GM12873 (cell line): ENCODE data around the gene MED16.

Experiments used
- TF ChIP-seq, protein P1 (sequence below): IDR thresholded peaks from 2 replicates; pipeline ENCODE4 v1.5.1; 2012; ENCODE audit warnings: low read depth, mild to moderate bottlenecking, moderate library complexity, low read length, control low read depth; ENCODE audit not compliant: insufficient read depth; ENCODE audit errors: missing control alignments

Gene MED16

DNA sequence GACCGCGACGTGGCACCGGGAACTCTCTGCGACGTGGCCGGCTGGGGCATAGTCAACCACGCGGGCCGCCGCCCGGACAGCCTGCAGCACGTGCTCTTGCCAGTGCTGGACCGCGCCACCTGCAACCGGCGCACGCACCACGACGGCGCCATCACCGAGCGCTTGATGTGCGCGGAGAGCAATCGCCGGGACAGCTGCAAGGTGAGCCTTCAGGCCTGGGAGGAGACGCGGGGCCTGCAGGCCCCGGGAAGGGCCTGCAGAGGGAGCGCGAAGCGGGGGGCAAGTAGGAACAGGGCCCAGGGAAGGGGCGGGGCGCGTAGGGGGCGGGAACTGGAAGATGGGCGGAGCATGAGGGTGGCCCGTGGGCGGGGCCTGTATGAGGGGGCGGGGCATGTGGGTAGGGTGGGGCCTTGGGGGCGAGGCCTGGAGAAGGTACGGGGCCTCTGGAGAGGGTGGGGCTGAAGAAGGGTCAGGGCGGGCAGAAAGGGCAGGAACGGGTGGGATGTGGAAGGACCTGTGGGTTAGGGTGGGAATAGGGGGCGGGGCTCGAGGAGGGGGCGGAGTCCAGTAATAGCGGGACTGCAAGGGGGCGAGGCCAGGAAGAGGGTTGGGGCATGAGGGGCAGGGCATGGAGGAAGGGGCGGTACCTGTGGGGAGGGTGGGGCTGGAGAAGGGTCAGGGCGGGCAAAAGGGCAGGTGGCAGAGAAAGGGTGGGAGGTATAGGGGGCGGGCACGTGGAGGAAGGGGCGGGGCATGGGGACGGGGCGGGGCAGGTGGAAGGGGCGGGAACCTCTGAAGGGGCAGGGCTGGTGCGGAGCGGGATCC, 31.0 kb downstream of the MED16 start:
- TF ChIP-seq, protein P1, sequence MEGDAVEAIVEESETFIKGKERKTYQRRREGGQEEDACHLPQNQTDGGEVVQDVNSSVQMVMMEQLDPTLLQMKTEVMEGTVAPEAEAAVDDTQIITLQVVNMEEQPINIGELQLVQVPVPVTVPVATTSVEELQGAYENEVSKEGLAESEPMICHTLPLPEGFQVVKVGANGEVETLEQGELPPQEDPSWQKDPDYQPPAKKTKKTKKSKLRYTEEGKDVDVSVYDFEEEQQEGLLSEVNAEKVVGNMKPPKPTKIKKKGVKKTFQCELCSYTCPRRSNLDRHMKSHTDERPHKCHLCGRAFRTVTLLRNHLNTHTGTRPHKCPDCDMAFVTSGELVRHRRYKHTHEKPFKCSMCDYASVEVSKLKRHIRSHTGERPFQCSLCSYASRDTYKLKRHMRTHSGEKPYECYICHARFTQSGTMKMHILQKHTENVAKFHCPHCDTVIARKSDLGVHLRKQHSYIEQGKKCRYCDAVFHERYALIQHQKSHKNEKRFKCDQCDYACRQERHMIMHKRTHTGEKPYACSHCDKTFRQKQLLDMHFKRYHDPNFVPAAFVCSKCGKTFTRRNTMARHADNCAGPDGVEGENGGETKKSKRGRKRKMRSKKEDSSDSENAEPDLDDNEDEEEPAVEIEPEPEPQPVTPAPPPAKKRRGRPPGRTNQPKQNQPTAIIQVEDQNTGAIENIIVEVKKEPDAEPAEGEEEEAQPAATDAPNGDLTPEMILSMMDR: no peak

DNA sequence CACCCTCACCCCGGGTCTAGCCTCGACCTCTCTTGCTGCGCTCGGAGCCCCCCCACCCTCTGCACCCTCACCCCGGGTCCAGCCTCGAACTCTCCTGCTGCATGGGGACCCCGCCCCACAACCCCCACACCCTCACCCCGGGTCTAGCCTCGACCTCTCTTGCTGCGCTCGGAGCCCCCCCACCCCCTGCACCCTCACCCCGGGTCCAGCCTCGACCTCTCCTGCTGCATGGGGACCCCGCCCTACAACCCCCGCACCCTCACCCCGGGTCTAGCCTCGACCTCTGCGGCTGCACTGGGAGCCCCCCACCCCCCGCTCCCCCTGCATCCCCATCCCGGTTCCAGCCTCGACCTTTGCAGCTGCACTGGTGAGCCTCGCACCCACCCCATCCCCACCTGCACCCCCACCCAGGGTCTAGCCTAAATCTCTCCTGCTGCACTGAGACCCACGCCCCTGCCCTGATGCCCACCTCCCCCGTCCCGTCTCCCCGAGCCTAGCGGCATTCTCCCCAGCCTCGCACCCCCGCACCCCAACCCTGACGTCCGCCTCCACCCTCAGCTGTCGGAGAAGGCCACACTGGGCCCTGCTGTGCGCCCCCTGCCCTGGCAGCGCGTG, 31.7 kb downstream of the MED16 start:
- TF ChIP-seq, protein P1: no peak

DNA sequence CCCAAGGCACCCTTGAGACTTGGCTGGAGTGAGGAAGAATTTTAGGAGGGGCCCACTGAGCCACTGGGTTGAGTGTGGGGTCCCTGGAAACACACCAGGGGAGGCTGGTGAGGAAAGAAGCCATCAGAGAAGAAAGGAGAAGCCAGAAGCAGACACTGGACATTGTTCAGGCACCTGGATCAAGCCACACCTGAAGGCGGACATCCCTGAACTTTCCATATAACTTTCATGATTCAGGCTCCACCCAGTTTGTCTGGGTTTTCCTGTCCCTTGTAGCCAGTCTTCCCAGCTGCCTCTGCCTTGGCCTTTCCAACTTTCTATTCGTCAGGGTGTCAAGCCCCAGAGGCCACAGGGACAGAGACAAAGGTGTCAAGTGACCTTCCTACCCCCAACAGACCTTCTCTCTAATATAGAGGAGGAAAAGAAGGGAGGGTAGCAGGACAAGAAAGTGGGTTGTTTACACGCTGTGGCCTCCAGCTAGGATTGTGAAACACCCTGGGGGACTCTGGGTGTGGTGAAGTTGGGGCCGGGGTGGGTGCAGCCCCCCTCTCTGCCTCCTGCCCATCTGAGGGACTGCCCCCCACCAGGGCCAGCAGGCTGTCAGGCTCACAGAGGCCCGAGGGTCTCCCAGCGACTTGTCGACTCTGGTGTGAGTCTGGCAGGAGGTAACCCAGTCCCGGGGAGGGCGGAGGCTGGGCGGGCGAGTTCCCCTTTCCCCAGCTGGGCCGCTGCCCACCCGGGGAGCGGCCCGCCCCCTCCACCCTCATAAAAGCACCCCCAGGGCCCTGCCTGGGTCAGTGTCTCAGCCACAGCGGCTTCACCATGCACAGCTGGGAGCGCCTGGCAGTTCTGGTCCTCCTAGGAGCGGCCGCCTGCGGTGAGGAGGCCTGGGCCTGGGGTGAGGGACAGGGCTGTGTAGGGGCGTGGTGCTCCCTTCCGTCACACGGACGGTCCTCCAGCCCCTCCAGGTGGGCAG, 33.8 kb downstream of the MED16 start, which contains the start of gene CFD:
CFD (plus strand) TSS at position 797 of the 976 bp plus-strand sequence; CDS start at position 823, 26 bp downstream.
- TF ChIP-seq, protein P1: no peak

DNA sequence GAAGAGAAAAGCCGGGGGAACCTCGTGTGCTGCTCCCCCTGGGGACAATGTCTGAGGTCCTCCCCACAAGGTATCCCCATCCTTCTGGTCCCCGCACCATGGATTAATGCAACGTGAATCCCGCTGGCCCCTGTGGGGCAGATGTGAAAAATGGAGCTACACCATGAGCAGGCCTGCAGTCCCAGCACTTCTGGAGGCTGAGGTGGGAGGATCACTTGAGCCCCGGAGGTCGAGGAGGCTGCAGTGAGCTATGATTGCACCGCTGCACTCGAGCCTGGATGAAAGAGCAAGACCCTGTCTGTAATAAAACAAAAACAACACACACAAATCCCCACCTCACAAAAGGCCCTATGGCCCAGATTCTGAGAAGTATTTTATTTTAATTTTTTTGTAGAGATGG, 34.7 kb downstream of the MED16 start:
- TF ChIP-seq, protein P1: no peak

DNA sequence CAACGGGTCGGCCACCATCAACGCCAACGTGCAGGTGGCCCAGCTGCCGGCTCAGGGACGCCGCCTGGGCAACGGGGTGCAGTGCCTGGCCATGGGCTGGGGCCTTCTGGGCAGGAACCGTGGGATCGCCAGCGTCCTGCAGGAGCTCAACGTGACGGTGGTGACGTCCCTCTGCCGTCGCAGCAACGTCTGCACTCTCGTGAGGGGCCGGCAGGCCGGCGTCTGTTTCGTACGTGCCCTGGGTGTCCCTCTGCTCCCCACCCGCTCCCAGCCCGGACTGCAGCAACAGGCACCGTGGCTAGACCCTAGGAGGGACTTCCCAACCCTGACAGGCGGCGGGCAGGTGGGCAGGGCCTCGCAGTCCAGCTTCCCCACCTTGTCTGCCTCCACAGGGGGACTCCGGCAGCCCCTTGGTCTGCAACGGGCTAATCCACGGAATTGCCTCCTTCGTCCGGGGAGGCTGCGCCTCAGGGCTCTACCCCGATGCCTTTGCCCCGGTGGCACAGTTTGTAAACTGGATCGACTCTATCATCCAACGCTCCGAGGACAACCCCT, 37.3 kb downstream of the MED16 start:
- TF ChIP-seq, protein P1: no peak

DNA sequence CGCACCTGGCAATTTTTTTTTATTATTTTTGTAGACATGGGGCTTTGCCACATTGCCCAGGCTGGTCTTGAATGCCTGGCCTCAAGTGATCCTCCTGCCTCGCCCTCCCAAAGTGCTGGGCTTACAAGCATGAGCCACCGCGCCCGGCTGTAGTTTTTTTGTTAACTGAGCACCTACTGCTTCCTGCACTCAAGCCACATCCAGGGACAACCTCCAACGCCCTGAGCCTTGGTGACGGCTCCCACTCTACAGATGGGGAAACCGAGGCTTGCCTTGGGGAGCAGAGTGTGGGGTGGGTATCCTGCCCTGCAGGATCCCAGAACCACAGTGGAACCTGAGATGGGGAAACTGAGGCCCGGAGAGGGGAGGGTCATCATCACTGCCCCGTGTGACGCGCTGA, 37.8 kb downstream of the MED16 start:
- TF ChIP-seq, protein P1: no peak

DNA sequence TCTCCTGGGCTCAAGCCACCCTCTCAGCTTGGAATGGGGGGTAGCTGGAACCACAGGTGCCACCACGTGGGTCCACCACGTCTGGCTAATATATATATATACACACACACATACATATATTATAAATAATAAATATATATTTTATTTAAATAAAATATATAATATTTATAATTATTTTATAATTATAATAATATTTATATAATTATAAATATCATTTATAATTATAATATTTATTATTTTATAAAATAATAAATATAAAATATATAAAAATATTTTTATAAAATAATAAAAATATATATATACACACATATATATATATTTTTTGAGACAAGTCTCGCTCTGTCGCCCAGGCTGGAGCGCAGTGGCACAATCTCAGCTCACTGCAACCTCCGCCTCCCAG, 38.4 kb downstream of the MED16 start:
- TF ChIP-seq, protein P1: no peak
